T-helper 2 cell treated with Interferon-gamma antibody and Interleukin-4, amounts not matched to agents 5 μg/mL and 100 μg/mL, for 36 hours (primary cell): Measurements from ENCODE around the gene LYPD6B.

ENCODE experiments used
- DNase-seq: peaks from one replicate; pipeline ENCODE4 v3.0.0; 2021; ENCODE audit warnings: low spot score
- H3K27ac Mint-ChIP-seq: one replicate; pipeline ENCODE4 v1.8.0; 2021; ENCODE audit warnings: mild to moderate bottlenecking, mixed read lengths
- H3K27me3 Mint-ChIP-seq: one replicate; pipeline ENCODE4 v1.8.0; 2021; ENCODE audit warnings: low read depth, mixed read lengths
- H3K36me3 Mint-ChIP-seq: one replicate; pipeline ENCODE4 v1.8.0; 2021; ENCODE audit warnings: low read depth, mixed read lengths
- H3K4me1 Mint-ChIP-seq: one replicate; pipeline ENCODE4 v1.8.0; 2021; ENCODE audit warnings: low read depth, mixed read lengths
- H3K4me3 Mint-ChIP-seq: one replicate; pipeline ENCODE4 v1.8.0; 2022; ENCODE audit warnings: mild to moderate bottlenecking, moderate library complexity, mixed read lengths
- H3K9me3 Mint-ChIP-seq: one replicate; pipeline ENCODE4 v1.8.0; 2021; ENCODE audit warnings: mixed read lengths

The LYPD6B gene

GRCh38 chr2:149192427-149192826 lies 153.9 kb downstream of the LYPD6B start:
- no peak for DNase-seq
- Mint-ChIP-seq H3K27me3 (no peaks in the 10 kb centered on the region), H3K36me3 (no peaks in the 10 kb centered on the region), H3K27ac (no peak overlapping the region), H3K4me3 (no peak overlapping the region), H3K4me1 (no peaks in the 10 kb centered on the region), H3K9me3 (no peaks in the 10 kb centered on the region)

GRCh38 chr2:149200109-149200520 lies 161.6 kb downstream of the LYPD6B start:
- Mint-ChIP-seq H3K4me1 (no peaks in the 10 kb centered on the region), H3K27me3 (no peaks in the 10 kb centered on the region), H3K27ac (no peak overlapping the region), H3K36me3 (no peaks in the 10 kb centered on the region), H3K4me3 (no peak overlapping the region), H3K9me3 (no peaks in the 10 kb centered on the region)
- no peak for DNase-seq

GRCh38 chr2:149204686-149205085 lies 166.2 kb downstream of the LYPD6B start:
- H3K27ac Mint-ChIP-seq = no peak overlapping the region
- H3K4me1 Mint-ChIP-seq = no peaks in the 10 kb centered on the region
- DNase-seq = no peak
- H3K36me3 Mint-ChIP-seq = no peaks in the 10 kb centered on the region
- no peak overlapping the region for H3K4me3 Mint-ChIP-seq
- H3K9me3 Mint-ChIP-seq = no peaks in the 10 kb centered on the region
- H3K27me3 Mint-ChIP-seq = peaks cover 2% of the 10 kb centered on the region

GRCh38 chr2:149205143-149205542 lies 166.6 kb downstream of the LYPD6B start:
- Mint-ChIP-seq H3K4me1 (no peaks in the 10 kb centered on the region), H3K9me3 (no peaks in the 10 kb centered on the region), H3K4me3 (no peak overlapping the region), H3K36me3 (no peaks in the 10 kb centered on the region), H3K27ac (no peak overlapping the region), H3K27me3 (peaks cover 2% of the 10 kb centered on the region)
- DNase-seq = no peak

- Mint-ChIP-seq H3K4me1 (no peaks in the 10 kb centered on the region), H3K36me3 (no peaks in the 10 kb centered on the region), H3K27ac (no peak overlapping the region), H3K9me3 (no peaks in the 10 kb centered on the region), H3K27me3 (peaks cover 4% of the 10 kb centered on the region), H3K4me3 (no peak overlapping the region)
- no peak for DNase-seq
Observed at GRCh38 chr2:149213764-149214493, 175.4 kb downstream of the LYPD6B start.

GRCh38 chr2:149218497-149218896 lies 180.0 kb downstream of the LYPD6B start:
- H3K4me3 Mint-ChIP-seq = no peak overlapping the region
- H3K27ac Mint-ChIP-seq = no peak overlapping the region
- H3K9me3 Mint-ChIP-seq = no peaks in the 10 kb centered on the region
- DNase-seq = no peak
- no peaks in the 10 kb centered on the region for H3K4me1 Mint-ChIP-seq
- no peaks in the 10 kb centered on the region for H3K36me3 Mint-ChIP-seq
- H3K27me3 Mint-ChIP-seq = peaks cover 2% of the 10 kb centered on the region

GRCh38 chr2:149219856-149220255 lies 181.4 kb downstream of the LYPD6B start:
- Mint-ChIP-seq H3K4me3 (no peak overlapping the region), H3K36me3 (no peaks in the 10 kb centered on the region), H3K4me1 (no peaks in the 10 kb centered on the region), H3K9me3 (no peaks in the 10 kb centered on the region), H3K27ac (no peak overlapping the region), H3K27me3 (peaks cover 2% of the 10 kb centered on the region)
- no peak for DNase-seq

- Mint-ChIP-seq H3K9me3 (no peaks in the 10 kb centered on the region), H3K36me3 (no peaks in the 10 kb centered on the region)
- DNase-seq = no peak
Observed at GRCh38 chr2:149221002-149221401, 182.5 kb downstream of the LYPD6B start.

GRCh38 chr2:149221898-149222297 lies 183.4 kb downstream of the LYPD6B start:
- Mint-ChIP-seq H3K27ac (no peak overlapping the region), H3K4me1 (no peaks in the 10 kb centered on the region), H3K36me3 (no peaks in the 10 kb centered on the region), H3K4me3 (no peak overlapping the region), H3K9me3 (no peaks in the 10 kb centered on the region), H3K27me3 (peaks cover 2% of the 10 kb centered on the region)
- no peak for DNase-seq

More at GRCh38 chr2:149221002-149221401, 182.5 kb downstream of the LYPD6B start:
- peaks cover 4% of the 10 kb centered on the region for H3K27me3 Mint-ChIP-seq
- no peak overlapping the region for H3K27ac Mint-ChIP-seq
- H3K4me1 Mint-ChIP-seq = no peaks in the 10 kb centered on the region
- no peak overlapping the region for H3K4me3 Mint-ChIP-seq

- Mint-ChIP-seq H3K27me3 (peaks cover 5% of the 10 kb centered on the region), H3K9me3 (no peaks in the 10 kb centered on the region), H3K4me1 (no peaks in the 10 kb centered on the region), H3K4me3 (no peak overlapping the region), H3K27ac (no peak overlapping the region), H3K36me3 (no peaks in the 10 kb centered on the region)
- no peak for DNase-seq
Observed at GRCh38 chr2:149223472-149224095, 185.1 kb downstream of the LYPD6B start.

GRCh38 chr2:149224543-149224942 lies 186.0 kb downstream of the LYPD6B start:
- Mint-ChIP-seq H3K36me3 (no peaks in the 10 kb centered on the region), H3K4me3 (no peak overlapping the region), H3K27ac (no peak overlapping the region), H3K4me1 (no peaks in the 10 kb centered on the region), H3K9me3 (no peaks in the 10 kb centered on the region), H3K27me3 (peaks cover 5% of the 10 kb centered on the region)
- no peak for DNase-seq

- H3K4me1 Mint-ChIP-seq = no peaks in the 10 kb centered on the region
- H3K9me3 Mint-ChIP-seq = no peaks in the 10 kb centered on the region
- H3K36me3 Mint-ChIP-seq = no peaks in the 10 kb centered on the region
- no peak overlapping the region for H3K4me3 Mint-ChIP-seq
- no peak overlapping the region for H3K27ac Mint-ChIP-seq
- peaks cover 5% of the 10 kb centered on the region for H3K27me3 Mint-ChIP-seq
- no peak for DNase-seq
Observed at GRCh38 chr2:149225446-149225845, 186.9 kb downstream of the LYPD6B start.

- no peaks in the 10 kb centered on the region for H3K36me3 Mint-ChIP-seq
- H3K27me3 Mint-ChIP-seq = peaks cover 5% of the 10 kb centered on the region
- H3K27ac Mint-ChIP-seq = no peak overlapping the region
- no peak overlapping the region for H3K4me3 Mint-ChIP-seq
- no peaks in the 10 kb centered on the region for H3K9me3 Mint-ChIP-seq
- no peak for DNase-seq
- H3K4me1 Mint-ChIP-seq = no peaks in the 10 kb centered on the region
Observed at GRCh38 chr2:149226790-149227189, 188.3 kb downstream of the LYPD6B start.

GRCh38 chr2:149235816-149236375 lies 197.4 kb downstream of the LYPD6B start:
- Mint-ChIP-seq H3K27me3 (no peaks in the 10 kb centered on the region), H3K27ac (no peak overlapping the region), H3K36me3 (no peaks in the 10 kb centered on the region), H3K4me3 (no peak overlapping the region), H3K9me3 (no peaks in the 10 kb centered on the region), H3K4me1 (no peaks in the 10 kb centered on the region)
- no peak for DNase-seq
